Measurements from ENCODE around the gene MRPL55.

Gene MRPL55

GRCh38 chr1:228100822-228101613 is 8.1 kb downstream of the MRPL55 start:
- no peak for DNase-seq

GRCh38 chr1:228099331-228099732 is 9.8 kb downstream of the MRPL55 start:
- DNase-seq, result no peak

- DNase-seq, result no peak
Observed at GRCh38 chr1:228098323-228098931, 10.7 kb downstream of the MRPL55 start.

- DNase-seq, result no peak
Observed at GRCh38 chr1:228097333-228098081, 11.6 kb downstream of the MRPL55 start.

- DNase-seq, result no peak
Observed at GRCh38 chr1:228096416-228097332, 12.4 kb downstream of the MRPL55 start.

GRCh38 chr1:228095938-228096337 is 13.2 kb downstream of the MRPL55 start:
- DNase-seq, result no peak

- no peak for DNase-seq
Observed at GRCh38 chr1:228095161-228095560, 13.9 kb downstream of the MRPL55 start.

GRCh38 chr1:228094432-228095016 is 14.6 kb downstream of the MRPL55 start:
- no peak for DNase-seq

GRCh38 chr1:228093050-228093906 is 15.8 kb downstream of the MRPL55 start:
- DNase-seq, result no peak

GRCh38 chr1:228092342-228093049 is 16.6 kb downstream of the MRPL55 start:
- DNase-seq, result no peak

- DNase-seq, result no peak
Observed at GRCh38 chr1:228091084-228091483, 18.0 kb downstream of the MRPL55 start.

- no peak for DNase-seq
Observed at GRCh38 chr1:228090613-228091081, 18.5 kb downstream of the MRPL55 start.

- no peak for DNase-seq
Observed at GRCh38 chr1:228089519-228090380, 19.3 kb downstream of the MRPL55 start.

GRCh38 chr1:228088586-228089498 is 20.3 kb downstream of the MRPL55 start:
- no peak for DNase-seq

GRCh38 chr1:228087771-228088251 is 21.3 kb downstream of the MRPL55 start:
- DNase-seq, result no peak

GRCh38 chr1:228085287-228085951 is 23.7 kb downstream of the MRPL55 start:
- DNase-seq, result no peak

- no peak for DNase-seq
Observed at GRCh38 chr1:228084797-228085196, 24.3 kb downstream of the MRPL55 start.

GRCh38 chr1:228084325-228084724 is 24.8 kb downstream of the MRPL55 start:
- DNase-seq, result no peak

Data from retina (tissue), 1 donor.